Measurements from ENCODE around the gene ACOX3.

- TF ChIP-seq CTCF (conservative IDR thresholded peaks at IDR 0.05 in 1 of 2, IDR thresholded peaks at IDR 0.05 in 1 of 2; ENCODE audit: low read depth in 1 of 2, low read length in 2 of 2) (no peak), EZH2 (IDR thresholded peaks at IDR 0.05; ENCODE audit: low read length, missing control alignments) (no peak)
Observed at GRCh38 chr4:8383016-8383415, 57.5 kb downstream of the ACOX3 start.

Data from fibroblast of lung (primary cell).